Measurements from ENCODE around the gene MSI1.
A peak's percentile ranks its signal among the peaks of the same experiment; 100 is the strongest.

The MSI1 gene

GRCh38 chr12:120370343-120371243 lies 1.6 kb upstream of the MSI1 start:
- no peak for DNase-seq (ENCODE audit: low read depth)
- in situ Hi-C loops (cut with HindIII; ENCODE audit: low sequenced_read_pairs): loop anchor here (5.0 kb wide), 1 partner anchor 52 kb away; no protein-coding TSS in a partner anchor
- no peak overlapping the region for H3K4me3 ChIP-seq (ENCODE audit: low read depth, low read length)
- TF ChIP-seq CTCF (IDR thresholded peaks at IDR 0.05; ENCODE audit: low read depth, low read length, missing control alignments): no peak

- peak overlapping the region; percentile 41 for H3K4me3 ChIP-seq (ENCODE audit: low read depth, low read length)
- no peak for DNase-seq (ENCODE audit: low read depth)
- TF ChIP-seq CTCF (IDR thresholded peaks at IDR 0.05; ENCODE audit: low read depth, low read length, missing control alignments): no peak
- in situ Hi-C loops (cut with HindIII; ENCODE audit: low sequenced_read_pairs): loop anchor here (5.0 kb wide), 1 partner anchor 53 kb away; no protein-coding TSS in a partner anchor
These were observed 809 bp upstream of the MSI1 start for GRCh38 chr12:120369603-120370342.

- H3K4me3 ChIP-seq (ENCODE audit: low read depth, low read length): peak overlapping the region; percentile 48
- TF ChIP-seq CTCF (IDR thresholded peaks at IDR 0.05; ENCODE audit: low read depth, low read length, missing control alignments): no peak
- DNase-seq (ENCODE audit: low read depth): no peak
- in situ Hi-C loops (cut with HindIII; ENCODE audit: low sequenced_read_pairs): no loop called here
These were observed 808 bp downstream of the MSI1 start for GRCh38 chr12:120367924-120368788.

- in situ Hi-C loops (cut with HindIII; ENCODE audit: low sequenced_read_pairs): no loop called here
- no peak for DNase-seq (ENCODE audit: low read depth)
- peak overlapping the region; percentile 48 for H3K4me3 ChIP-seq (ENCODE audit: low read depth, low read length)
- peak; percentile 64 for TF ChIP-seq CTCF (IDR thresholded peaks at IDR 0.05; ENCODE audit: low read depth, low read length, missing control alignments)
These were observed 1.6 kb downstream of the MSI1 start for GRCh38 chr12:120367233-120367923.

- H3K4me3 ChIP-seq (ENCODE audit: low read depth, low read length): no peak overlapping the region
- no peak for DNase-seq (ENCODE audit: low read depth)
- in situ Hi-C loops (cut with HindIII; ENCODE audit: low sequenced_read_pairs): no loop called here
- TF ChIP-seq CTCF (IDR thresholded peaks at IDR 0.05; ENCODE audit: low read depth, low read length, missing control alignments): no peak
These were observed 2.1 kb downstream of the MSI1 start for GRCh38 chr12:120366845-120367232.
